ENCODE data around the gene CHST8.

Gene CHST8

DNA sequence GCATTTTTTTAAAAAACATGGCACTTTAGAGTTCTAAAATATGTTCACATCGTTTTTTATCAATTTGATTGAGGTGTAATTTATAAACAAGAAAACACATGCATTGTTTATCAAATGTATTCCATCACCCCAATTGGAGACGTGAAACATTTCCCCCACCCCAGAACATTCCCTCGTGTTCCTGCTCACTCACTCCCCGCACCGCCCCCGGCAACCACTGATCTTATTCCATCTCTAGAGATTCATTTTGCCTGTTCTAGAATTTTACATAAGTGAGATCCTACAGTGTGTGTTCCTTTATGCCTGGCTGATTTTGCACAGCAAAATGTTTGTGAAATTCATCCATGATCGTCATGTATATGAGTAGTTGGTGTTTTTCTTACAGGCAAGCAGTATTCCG lies 124.4 kb downstream of the CHST8 start:
- DNase-seq, result no peak

- DNase-seq, result no peak
Measured at GRCh38 chr19:33747273-33747672, 125.5 kb downstream of the CHST8 start.

DNA sequence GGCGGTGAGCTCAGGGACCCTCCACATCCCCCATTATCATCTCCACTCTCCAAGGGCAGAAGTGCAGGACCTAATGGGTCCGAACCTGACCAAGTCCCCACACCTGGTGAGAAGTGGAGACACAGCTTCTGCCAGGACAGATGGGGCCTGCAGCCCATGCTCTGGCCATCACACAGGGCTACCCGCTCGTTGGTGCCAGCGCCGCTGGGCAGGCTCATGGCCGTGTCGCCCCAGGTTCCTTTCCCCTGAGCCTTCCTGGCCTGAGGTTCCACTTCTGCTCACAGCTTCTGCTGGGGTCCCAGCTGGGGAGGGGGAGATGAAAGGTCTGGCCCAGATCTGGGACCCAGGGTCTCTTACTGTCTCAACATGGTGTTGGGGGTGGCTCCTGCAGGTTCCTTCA lies 126.5 kb downstream of the CHST8 start:
- no peak for DNase-seq

DNA sequence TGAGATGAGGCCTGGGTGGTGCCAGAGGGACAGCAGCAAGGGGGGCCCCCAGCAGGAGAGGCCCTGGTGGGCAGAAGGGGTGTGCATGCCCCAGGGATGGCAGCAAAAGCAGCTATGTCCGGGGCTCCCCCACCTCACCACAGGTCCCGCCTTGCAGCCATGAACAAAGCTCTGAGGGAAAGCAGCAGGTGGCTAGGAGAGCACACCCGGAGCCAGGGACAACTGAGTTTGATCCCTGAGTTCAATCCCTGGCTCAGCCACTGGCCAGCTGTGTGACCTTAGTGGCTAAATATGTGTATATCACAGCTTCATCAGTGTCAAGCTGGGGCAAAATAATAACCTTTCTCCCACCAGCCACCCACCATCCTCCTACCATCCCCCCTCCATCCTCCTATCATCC lies 127.3 kb downstream of the CHST8 start:
- no peak for DNase-seq

- DNase-seq, result no peak
Measured at GRCh38 chr19:33749619-33750175, 127.9 kb downstream of the CHST8 start.

DNA sequence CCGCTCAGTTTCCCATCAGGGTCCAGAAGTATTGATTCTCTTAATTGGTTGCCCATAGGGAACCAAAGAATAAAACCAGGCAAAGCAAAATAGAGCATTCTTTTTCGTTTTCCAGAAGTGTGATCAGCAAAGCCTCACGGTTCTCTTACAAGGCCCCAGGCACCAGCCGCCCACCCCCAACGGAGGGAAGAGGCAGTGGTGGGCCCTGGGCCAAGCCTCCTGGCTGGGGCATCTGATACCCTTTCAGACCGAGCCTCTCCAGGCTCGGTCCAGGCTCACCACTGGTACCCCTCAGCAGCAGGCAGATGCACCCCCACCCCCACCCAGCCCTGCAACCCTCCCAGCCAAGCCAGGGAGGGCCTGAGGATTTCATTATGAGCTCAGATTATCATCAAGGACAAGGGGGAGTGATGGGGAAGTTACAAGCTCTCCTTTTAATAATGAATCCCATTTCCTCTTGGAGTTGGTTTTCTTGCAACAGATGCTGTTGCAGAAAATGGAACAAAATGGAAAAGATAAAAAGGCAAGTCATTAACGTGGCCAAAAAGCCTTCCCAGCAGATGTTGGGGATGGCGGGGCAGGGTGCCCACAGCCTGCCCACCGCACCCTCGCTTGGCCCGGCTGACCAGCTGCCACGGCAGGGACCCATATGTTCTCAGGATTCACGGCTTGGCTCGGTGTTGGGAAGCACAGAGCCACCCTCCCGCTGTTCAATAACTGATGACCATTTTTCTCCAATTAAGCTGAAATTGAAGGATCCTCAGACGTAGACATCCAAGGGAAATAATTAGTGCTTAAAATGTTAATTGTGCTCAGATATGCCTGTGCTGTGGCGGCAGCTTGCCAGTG lies 129.1 kb downstream of the CHST8 start:
- DNase-seq, result no peak

- DNase-seq, result no peak
Measured at GRCh38 chr19:33751436-33751770, 129.7 kb downstream of the CHST8 start.

- DNase-seq, result no peak
Measured at GRCh38 chr19:33752018-33752800, 130.5 kb downstream of the CHST8 start.

GRCh38 chr19:33752945-33753344 lies 131.2 kb downstream of the CHST8 start:
- no peak for DNase-seq

GRCh38 chr19:33754361-33754760 lies 132.6 kb downstream of the CHST8 start:
- no peak for DNase-seq

GRCh38 chr19:33755099-33756035 lies 133.6 kb downstream of the CHST8 start:
- no peak for DNase-seq

GRCh38 chr19:33756177-33756576 lies 134.4 kb downstream of the CHST8 start:
- DNase-seq, result no peak

GRCh38 chr19:33758541-33759013 lies 136.8 kb downstream of the CHST8 start:
- peak; percentile 74 for DNase-seq

- DNase-seq, result no peak
Measured at GRCh38 chr19:33759356-33759755, 137.6 kb downstream of the CHST8 start.

DNA sequence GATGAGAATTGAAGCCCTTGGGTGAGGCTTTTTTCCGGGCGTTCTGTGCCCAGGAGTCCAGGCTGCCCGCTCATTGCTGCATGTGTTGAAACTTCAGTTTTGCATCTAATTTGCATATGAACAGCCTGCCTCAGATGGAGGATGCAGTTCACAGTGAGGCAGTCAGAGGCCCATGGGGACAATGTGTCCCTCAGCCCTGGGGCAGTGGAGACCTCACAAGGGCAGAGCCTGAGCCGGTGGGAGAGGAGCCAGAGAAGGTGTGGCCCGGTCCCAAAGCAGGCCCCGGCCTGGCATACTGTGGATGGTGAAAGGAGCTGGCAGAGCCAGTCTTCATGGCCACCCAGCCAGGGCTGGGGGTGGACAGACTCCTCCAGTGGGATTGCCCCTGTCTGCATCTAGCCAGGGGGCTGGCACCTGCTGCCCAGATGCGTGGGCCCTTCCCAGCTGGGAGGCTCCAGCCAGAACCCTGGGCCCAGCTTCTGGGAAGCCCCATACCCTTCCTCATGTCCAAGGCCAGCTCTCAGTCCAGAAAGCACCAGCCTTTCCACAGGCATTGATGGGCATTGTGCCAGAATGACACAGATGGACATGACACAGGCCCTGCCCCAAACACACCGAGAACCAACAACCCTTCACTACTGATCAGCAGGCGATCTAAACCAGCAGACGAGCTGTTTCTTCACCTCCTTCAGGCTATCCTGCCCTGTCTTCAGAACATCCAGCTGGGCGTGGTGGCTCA lies 142.0 kb downstream of the CHST8 start:
- DNase-seq, result no peak

DNA sequence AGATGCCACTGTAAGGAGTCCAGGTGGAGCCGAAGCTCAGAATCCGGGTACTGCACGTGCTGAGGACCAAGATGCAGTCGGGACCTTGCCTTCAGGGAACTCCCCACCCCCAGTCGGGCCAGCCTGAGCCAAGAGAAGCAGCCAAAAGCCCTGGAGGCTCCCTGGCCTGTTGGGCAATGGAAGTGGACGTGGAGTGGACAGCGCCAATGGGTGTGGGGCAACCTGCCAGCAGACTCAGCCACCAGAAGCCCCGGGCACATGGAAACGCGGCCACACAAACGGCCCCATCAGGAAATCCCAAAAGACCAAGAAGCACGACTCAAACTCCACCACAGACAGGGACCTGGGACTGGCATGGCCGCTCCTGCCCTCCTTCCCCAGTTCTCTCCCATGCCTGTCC lies 144.9 kb downstream of the CHST8 start:
- DNase-seq, result no peak

DNA sequence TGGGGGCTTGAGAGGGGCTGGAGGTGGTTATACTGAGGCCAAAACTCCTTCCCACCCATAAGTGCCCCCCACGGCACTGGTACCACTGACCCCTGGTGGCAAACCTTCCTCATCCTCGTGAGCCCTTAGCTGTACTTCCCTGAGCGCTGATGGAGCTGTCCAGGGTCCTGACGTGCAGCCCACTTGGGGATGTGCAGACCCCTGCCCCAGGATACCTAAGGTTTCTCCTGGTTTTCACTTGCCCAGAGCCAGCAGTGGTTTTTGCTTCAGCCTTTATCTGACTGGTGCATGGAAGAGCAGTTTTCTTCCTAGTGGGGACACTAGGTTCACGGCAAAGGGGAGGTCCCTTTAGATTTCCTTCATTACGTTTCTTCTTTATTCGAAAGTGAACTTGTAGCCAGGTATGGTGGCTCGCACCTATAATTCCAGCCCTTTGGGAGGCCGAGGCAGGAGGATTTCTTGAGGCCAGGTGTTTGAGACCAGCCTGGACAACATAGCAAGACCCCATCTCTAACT lies 146.2 kb downstream of the CHST8 start:
- DNase-seq, result peak; percentile 46

GRCh38 chr19:33769208-33769607 lies 147.5 kb downstream of the CHST8 start:
- no peak for DNase-seq

- no peak for DNase-seq
Measured at GRCh38 chr19:33770107-33770506, 148.4 kb downstream of the CHST8 start.

DNA sequence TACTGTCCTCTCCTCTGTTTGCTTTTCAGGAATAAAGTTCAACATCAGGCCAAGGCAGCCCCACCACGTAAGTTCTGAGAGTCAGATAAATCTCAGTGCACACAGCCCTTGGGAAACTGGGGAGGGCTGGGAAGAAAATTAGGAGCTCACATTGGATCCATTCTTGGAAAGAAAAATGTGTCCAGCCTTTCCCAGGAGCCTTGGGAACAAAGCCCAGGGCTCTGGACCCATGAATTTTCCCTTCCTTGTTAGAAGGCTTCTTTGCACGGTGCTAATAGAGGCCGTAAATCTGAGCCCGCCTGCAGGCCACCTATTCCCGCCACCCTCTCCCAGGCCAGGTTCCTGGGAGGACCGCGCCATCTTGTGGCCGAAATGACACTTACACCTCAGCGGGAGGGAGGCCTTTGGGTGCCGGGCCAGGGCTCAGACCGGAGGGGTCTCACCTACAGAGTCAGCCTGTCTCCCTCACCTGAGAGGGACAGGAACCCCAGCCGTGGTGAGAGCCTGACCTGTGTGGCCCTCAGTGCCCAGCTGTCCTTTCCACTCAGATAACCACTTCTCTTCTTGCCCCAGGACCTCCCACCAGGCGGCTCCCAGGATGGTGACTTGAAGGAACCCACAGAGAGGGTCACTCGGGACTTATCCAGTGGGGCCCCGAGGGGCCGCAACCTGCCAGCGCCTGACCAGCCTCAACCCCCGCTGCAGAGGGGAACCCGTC lies 149.8 kb downstream of the CHST8 start:
- DNase-seq, result peak; percentile 87
